Osteoblast (primary cell): Measurements from ENCODE around the gene GP9. TPM values are rescaled to one million over a fixed set of nuclear protein-coding genes. Genes with fewer than 3 reads are reported as not detected.

ENCODE experiments used
- DNase-seq: peaks from one replicate; pipeline ENCODE4 v3.0.0; 2011; ENCODE audit warnings: low spot score, mixed read lengths; ENCODE audit not compliant: insufficient read length; ENCODE audit errors: missing footprints
- H2AFZ ChIP-seq: 2 replicates; pipeline ENCODE4 v1.6.0; 2011; ENCODE audit warnings: mild to moderate bottlenecking, low read length
- H3K27ac ChIP-seq: 2 replicates; pipeline ENCODE4 v1.5.1; 2011; ENCODE audit warnings: mild to moderate bottlenecking, low read depth, low read length, moderate library complexity
- H3K27me3 ChIP-seq: 2 replicates; pipeline ENCODE4 v1.6.0; 2012; ENCODE audit warnings: mild to moderate bottlenecking, control low read depth, inconsistent platforms, low read length, moderate library complexity; ENCODE audit not compliant: insufficient read depth
- H3K36me3 ChIP-seq: 2 replicates; pipeline ENCODE4 v1.5.1; 2011; ENCODE audit warnings: mild to moderate bottlenecking, low read length, control low read depth, moderate library complexity; ENCODE audit not compliant: insufficient read depth
- H3K4me1 ChIP-seq: 2 replicates; pipeline ENCODE4 v1.5.1; 2011; ENCODE audit warnings: mild to moderate bottlenecking, low read length, control low read depth, moderate library complexity; ENCODE audit not compliant: insufficient read depth
- H3K4me2 ChIP-seq: 2 replicates; pipeline ENCODE4 v1.6.0; 2011; ENCODE audit warnings: mild to moderate bottlenecking, low read length; ENCODE audit not compliant: insufficient read depth
- H3K4me3 ChIP-seq: fragments of 200-600 bp; sonication (generic); 3 replicates; pipeline ENCODE4 v1.5.1; 2012; ENCODE audit warnings: mild to moderate bottlenecking, low read length, inconsistent platforms; ENCODE audit not compliant: insufficient read depth
- H3K79me2 ChIP-seq: 2 replicates; pipeline ENCODE4 v1.6.0; 2012; ENCODE audit warnings: mild to moderate bottlenecking, low read length, control low read depth, inconsistent platforms; ENCODE audit not compliant: insufficient read depth
- H3K9me3 ChIP-seq: 2 replicates; pipeline ENCODE4 v1.5.1; 2011; ENCODE audit warnings: low read depth, low read length, control low read depth
- H4K20me1 ChIP-seq: 2 replicates; pipeline ENCODE4 v1.6.0; 2012; ENCODE audit warnings: mild to moderate bottlenecking, low read length, control low read depth; ENCODE audit not compliant: insufficient read depth
- CTCF ChIP-seq: IDR thresholded peaks from 2 replicates; pipeline ENCODE4 v1.5.1; 2011; ENCODE audit warnings: mild to moderate bottlenecking, low read depth, low read length, moderate library complexity; ENCODE audit errors: extremely low read depth
- total RNA-seq: library from RNA; depleted of rRNA; stranded (reverse); fragments of >200 nt; gene quantifications from 2 replicates; pipeline ENCODE4 v1.2.3, GENCODE V29; 2012

GP9 gene
- total RNA-seq, 1 donor: not detected

DNA sequence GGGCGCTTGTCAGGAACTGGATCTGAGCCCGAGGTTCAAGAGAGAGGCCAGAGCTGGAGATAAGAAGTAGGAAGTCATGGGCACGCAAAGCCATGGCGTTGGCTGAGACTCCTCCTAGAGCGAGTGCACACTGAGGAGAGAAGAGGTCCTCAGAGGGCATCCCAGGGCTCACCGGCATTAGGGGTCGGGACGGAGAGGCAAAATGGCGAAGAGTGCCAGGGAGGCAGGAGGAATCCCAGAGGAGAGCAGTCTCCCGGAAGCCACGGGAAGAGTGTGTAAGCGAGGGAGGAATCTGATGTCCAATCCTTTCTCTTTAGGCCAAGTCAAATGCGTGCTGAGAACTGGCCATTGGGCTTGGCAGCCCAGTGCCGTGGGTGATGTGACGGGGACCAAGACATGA lies 35.5 kb upstream of the GP9 start:
- no peaks in the 10 kb centered on the region for H3K9me3 ChIP-seq
- H3K4me3 ChIP-seq: no peak overlapping the region
- no peak overlapping the region for H3K4me2 ChIP-seq
- DNase-seq: no peak
- no peaks in the 10 kb centered on the region for H3K36me3 ChIP-seq
- no peak overlapping the region for H3K27ac ChIP-seq
- H3K79me2 ChIP-seq: no peaks in the 10 kb centered on the region
- H4K20me1 ChIP-seq: no peaks in the 10 kb centered on the region
- H3K4me1 ChIP-seq: peaks cover 3% of the 10 kb centered on the region
- no peak for TF ChIP-seq CTCF
- peaks cover 54% of the 10 kb centered on the region for H3K27me3 ChIP-seq
- H2AFZ ChIP-seq: no peak overlapping the region

GRCh38 chr3:129025691-129026435 lies 34.7 kb upstream of the GP9 start:
- H4K20me1 ChIP-seq: no peaks in the 10 kb centered on the region
- no peak for TF ChIP-seq CTCF
- H2AFZ ChIP-seq: no peak overlapping the region
- peaks cover 2% of the 10 kb centered on the region for H3K4me1 ChIP-seq
- H3K27ac ChIP-seq: no peak overlapping the region
- H3K27me3 ChIP-seq: peaks cover 54% of the 10 kb centered on the region
- H3K36me3 ChIP-seq: no peaks in the 10 kb centered on the region
- DNase-seq: peak; percentile 73
- no peaks in the 10 kb centered on the region for H3K79me2 ChIP-seq
- no peak overlapping the region for H3K4me3 ChIP-seq
- H3K9me3 ChIP-seq: no peaks in the 10 kb centered on the region
- H3K4me2 ChIP-seq: no peak overlapping the region

DNA sequence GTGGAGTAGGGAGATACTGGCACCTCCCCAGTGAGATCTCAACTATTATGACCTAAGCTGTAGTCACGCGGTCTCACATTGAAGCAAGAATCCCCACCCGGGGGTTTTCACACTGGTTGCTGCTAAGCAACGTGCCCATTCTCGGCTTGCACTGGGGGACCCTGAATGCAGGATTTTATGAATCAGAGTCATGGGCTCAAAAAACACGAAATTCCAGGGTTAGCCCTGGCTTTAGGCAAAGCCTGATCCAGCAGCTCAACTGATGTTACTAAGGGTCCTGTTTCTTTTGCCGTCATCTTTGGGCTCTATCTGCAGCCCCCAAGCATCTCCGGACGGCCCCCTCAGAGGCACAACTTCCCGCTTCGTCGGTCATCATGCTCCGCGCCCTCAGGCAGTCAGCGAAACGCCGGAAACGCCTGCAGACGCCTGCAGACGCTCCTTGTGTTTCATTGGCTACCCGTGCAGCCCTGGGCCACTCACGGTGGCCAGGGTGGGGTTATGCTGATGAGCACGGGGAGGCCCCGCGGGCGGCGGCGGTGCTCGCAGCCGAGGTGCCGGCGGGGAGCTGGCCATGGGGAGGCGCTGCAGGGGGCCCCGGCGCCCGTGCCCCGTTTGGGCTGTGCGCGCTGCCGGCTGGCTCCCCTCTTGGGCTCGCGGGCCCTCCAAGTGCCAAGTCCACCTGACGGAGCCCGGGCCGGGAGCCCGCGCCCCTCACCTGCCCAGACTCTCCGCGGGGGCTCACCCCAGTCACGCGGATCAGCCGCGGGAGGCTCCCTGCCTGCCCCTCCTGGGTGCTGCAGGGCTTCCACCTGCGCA lies 33.6 kb upstream of the GP9 start:
- Histone ChIP-seq H3K27me3 (peaks cover 50% of the 10 kb centered on the region), H3K27ac (no peak overlapping the region), H3K9me3 (no peaks in the 10 kb centered on the region), H3K36me3 (no peaks in the 10 kb centered on the region), H3K4me2 (peak overlapping the region; percentile 50), H3K79me2 (no peaks in the 10 kb centered on the region), H2AFZ (peak overlapping the region; percentile 56), H3K4me1 (no peaks in the 10 kb centered on the region), H3K4me3 (peak overlapping the region; percentile 39), H4K20me1 (no peaks in the 10 kb centered on the region)
- peak; percentile 98 for DNase-seq
- TF ChIP-seq CTCF: peak; percentile 24

DNA sequence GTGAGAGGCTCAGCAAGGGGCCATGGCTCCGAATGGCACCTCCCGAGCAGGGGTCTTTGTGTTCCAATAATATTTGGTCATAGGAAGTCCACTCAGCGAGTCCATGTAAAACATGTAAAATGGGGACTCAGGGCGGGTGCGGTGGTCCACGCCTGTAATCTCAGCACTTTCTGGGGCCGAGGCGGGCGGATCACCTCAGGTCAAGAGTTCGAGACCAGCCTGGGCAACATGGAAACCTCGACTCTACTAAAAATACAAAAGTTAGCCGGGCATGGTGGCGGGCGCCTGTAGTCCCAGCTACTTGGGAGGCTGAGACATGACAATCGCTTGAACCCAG lies 33.1 kb upstream of the GP9 start:
- peak overlapping the region; percentile 39 for H3K4me3 ChIP-seq
- peak overlapping the region; percentile 50 for H3K4me2 ChIP-seq
- no peak for TF ChIP-seq CTCF

More for the DNA sequence above, 33.1 kb upstream of the GP9 start:
- Histone ChIP-seq H3K27me3 (peaks cover 45% of the 10 kb centered on the region), H3K9me3 (no peaks in the 10 kb centered on the region), H2AFZ (peak overlapping the region; percentile 41), H3K36me3 (no peaks in the 10 kb centered on the region), H4K20me1 (no peaks in the 10 kb centered on the region), H3K79me2 (no peaks in the 10 kb centered on the region), H3K4me1 (no peaks in the 10 kb centered on the region), H3K27ac (no peak overlapping the region)
- no peak for DNase-seq
